Stimulated activated naive CD8-positive, alpha-beta T cell treated with anti-CD3 and anti-CD28 coated beads, Interleukin-15, Interleukin-2, amounts not matched to agents 100 ng/mL and 50 ng/mL, for 24 hours (primary cell): ENCODE data around the gene LEKR1.
"Not testable (repeated sequence)": the region's sequence is repeated elsewhere in the genome, so short reads cannot be mapped to it uniquely, and the experiment has no call there.

Source experiments
- H3K27ac Mint-ChIP-seq: one replicate; pipeline ENCODE4 v1.8.0; 2021; ENCODE audit warnings: mild to moderate bottlenecking, mixed read lengths
- H3K27me3 Mint-ChIP-seq: one replicate; pipeline ENCODE4 v1.8.0; 2021; ENCODE audit warnings: mixed read lengths
- H3K36me3 Mint-ChIP-seq: one replicate; pipeline ENCODE4 v1.8.0; 2021; ENCODE audit warnings: low read depth, mixed read lengths
- H3K4me1 Mint-ChIP-seq: one replicate; pipeline ENCODE4 v1.8.0; 2021; ENCODE audit warnings: low read depth, mixed read lengths
- H3K4me3 Mint-ChIP-seq: one replicate; pipeline ENCODE4 v1.8.0; 2021; ENCODE audit warnings: mild to moderate bottlenecking, mixed read lengths
- H3K9me3 Mint-ChIP-seq: one replicate; pipeline ENCODE4 v1.8.0; 2021; ENCODE audit warnings: mixed read lengths

The LEKR1 gene

GRCh38 chr3:156795890-156796481, 30.2 kb upstream of the LEKR1 start:
- Mint-ChIP-seq H3K27ac (no peak overlapping the region), H3K4me3 (no peak overlapping the region), H3K9me3 (peaks cover 13% of the 10 kb centered on the region), H3K27me3 (no peaks in the 10 kb centered on the region), H3K4me1 (peaks cover 21% of the 10 kb centered on the region), H3K36me3 (peaks cover 21% of the 10 kb centered on the region)

GRCh38 chr3:156797368-156797767, 28.8 kb upstream of the LEKR1 start:
- no peak overlapping the region for H3K4me3 Mint-ChIP-seq
- H3K36me3 Mint-ChIP-seq, result peaks cover 21% of the 10 kb centered on the region
- no peak overlapping the region for H3K27ac Mint-ChIP-seq
- H3K27me3 Mint-ChIP-seq, result no peaks in the 10 kb centered on the region
- peaks cover 21% of the 10 kb centered on the region for H3K4me1 Mint-ChIP-seq
- H3K9me3 Mint-ChIP-seq, result peaks cover 16% of the 10 kb centered on the region

GRCh38 chr3:156800287-156800686, 25.9 kb upstream of the LEKR1 start:
- H3K27ac Mint-ChIP-seq, H3K4me3 Mint-ChIP-seq, H3K4me1 Mint-ChIP-seq, H3K27me3 Mint-ChIP-seq: not testable (repeated sequence)
- peaks cover 21% of the 10 kb centered on the region for H3K9me3 Mint-ChIP-seq
- peaks cover 26% of the 10 kb centered on the region for H3K36me3 Mint-ChIP-seq

GRCh38 chr3:156801746-156802145, 24.4 kb upstream of the LEKR1 start:
- Mint-ChIP-seq H3K4me3 (no peak overlapping the region), H3K27me3 (no peaks in the 10 kb centered on the region)

GRCh38 chr3:156802821-156803606, 23.1 kb upstream of the LEKR1 start:
- Mint-ChIP-seq H3K4me3 (no peak overlapping the region), H3K36me3 (peaks cover 29% of the 10 kb centered on the region), H3K9me3 (peaks cover 21% of the 10 kb centered on the region), H3K27me3 (no peaks in the 10 kb centered on the region), H3K4me1 (no peaks in the 10 kb centered on the region), H3K27ac (no peak overlapping the region)

More at GRCh38 chr3:156801746-156802145, 24.4 kb upstream of the LEKR1 start:
- no peak overlapping the region for H3K27ac Mint-ChIP-seq
- peaks cover 26% of the 10 kb centered on the region for H3K36me3 Mint-ChIP-seq
- H3K4me1 Mint-ChIP-seq, result no peaks in the 10 kb centered on the region
- peaks cover 21% of the 10 kb centered on the region for H3K9me3 Mint-ChIP-seq

GRCh38 chr3:156803952-156804741, 22.0 kb upstream of the LEKR1 start:
- Mint-ChIP-seq H3K27me3 (no peaks in the 10 kb centered on the region), H3K4me1 (no peaks in the 10 kb centered on the region), H3K9me3 (peaks cover 21% of the 10 kb centered on the region), H3K36me3 (peaks cover 25% of the 10 kb centered on the region), H3K4me3 (no peak overlapping the region), H3K27ac (no peak overlapping the region)

GRCh38 chr3:156806698-156807097, 19.5 kb upstream of the LEKR1 start:
- no peaks in the 10 kb centered on the region for H3K4me1 Mint-ChIP-seq
- H3K4me3 Mint-ChIP-seq, result no peak overlapping the region
- H3K27ac Mint-ChIP-seq, result no peak overlapping the region
- peaks cover 20% of the 10 kb centered on the region for H3K36me3 Mint-ChIP-seq
- no peaks in the 10 kb centered on the region for H3K27me3 Mint-ChIP-seq
- peaks cover 5% of the 10 kb centered on the region for H3K9me3 Mint-ChIP-seq

GRCh38 chr3:156808025-156808424, 18.1 kb upstream of the LEKR1 start:
- Mint-ChIP-seq H3K9me3 (peaks cover 5% of the 10 kb centered on the region), H3K4me1 (no peaks in the 10 kb centered on the region), H3K36me3 (peaks cover 20% of the 10 kb centered on the region), H3K27ac (no peak overlapping the region), H3K4me3 (no peak overlapping the region), H3K27me3 (no peaks in the 10 kb centered on the region)

GRCh38 chr3:156811089-156811862, 14.9 kb upstream of the LEKR1 start:
- no peaks in the 10 kb centered on the region for H3K27me3 Mint-ChIP-seq
- H3K36me3 Mint-ChIP-seq, result peaks cover 15% of the 10 kb centered on the region
- H3K9me3 Mint-ChIP-seq, result no peaks in the 10 kb centered on the region
- no peak overlapping the region for H3K27ac Mint-ChIP-seq
- no peak overlapping the region for H3K4me3 Mint-ChIP-seq
- peaks cover 9% of the 10 kb centered on the region for H3K4me1 Mint-ChIP-seq

- no peak overlapping the region for H3K4me3 Mint-ChIP-seq
- H3K36me3 Mint-ChIP-seq, result peaks cover 14% of the 10 kb centered on the region
- no peak overlapping the region for H3K27ac Mint-ChIP-seq
- no peaks in the 10 kb centered on the region for H3K9me3 Mint-ChIP-seq
- peaks cover 18% of the 10 kb centered on the region for H3K4me1 Mint-ChIP-seq
- H3K27me3 Mint-ChIP-seq, result no peaks in the 10 kb centered on the region
Measured at GRCh38 chr3:156812521-156813335, 13.4 kb upstream of the LEKR1 start.

GRCh38 chr3:156814295-156814694, 11.9 kb upstream of the LEKR1 start:
- Mint-ChIP-seq H3K36me3 (peaks cover 10% of the 10 kb centered on the region), H3K27me3 (no peaks in the 10 kb centered on the region), H3K4me3 (no peak overlapping the region)

GRCh38 chr3:156816091-156816793, 9.9 kb upstream of the LEKR1 start:
- no peaks in the 10 kb centered on the region for H3K27me3 Mint-ChIP-seq
- H3K9me3 Mint-ChIP-seq, result no peaks in the 10 kb centered on the region
- H3K36me3 Mint-ChIP-seq, result no peaks in the 10 kb centered on the region
- peak overlapping the region; percentile 89 for H3K4me3 Mint-ChIP-seq
- peak overlapping the region; percentile 93 for H3K27ac Mint-ChIP-seq
- peaks cover 42% of the 10 kb centered on the region for H3K4me1 Mint-ChIP-seq

More at GRCh38 chr3:156814295-156814694, 11.9 kb upstream of the LEKR1 start:
- Mint-ChIP-seq H3K4me1 (peaks cover 31% of the 10 kb centered on the region), H3K9me3 (no peaks in the 10 kb centered on the region), H3K27ac (no peak overlapping the region)

- H3K36me3 Mint-ChIP-seq, result no peaks in the 10 kb centered on the region
- H3K4me3 Mint-ChIP-seq, result peak overlapping the region; percentile 89
- H3K9me3 Mint-ChIP-seq, result no peaks in the 10 kb centered on the region
- peaks cover 42% of the 10 kb centered on the region for H3K4me1 Mint-ChIP-seq
- peak overlapping the region; percentile 97 for H3K27ac Mint-ChIP-seq
- H3K27me3 Mint-ChIP-seq, result no peaks in the 10 kb centered on the region
Measured at GRCh38 chr3:156816794-156817645, 9.1 kb upstream of the LEKR1 start.
